GM20000 (cell line): ENCODE data around the gene FGF12.

ENCODE experiments used
- DNase-seq: peaks from one replicate; pipeline ENCODE4 v3.0.0; 2012; ENCODE audit warnings: low spot score
- TF ChIP-seq, protein P1 (sequence below): IDR thresholded peaks from 2 replicates; pipeline ENCODE4 v1.5.1; 2012; ENCODE audit warnings: mild to moderate bottlenecking, control low read depth; ENCODE audit errors: extremely low read depth, missing control alignments

The FGF12 gene

DNA sequence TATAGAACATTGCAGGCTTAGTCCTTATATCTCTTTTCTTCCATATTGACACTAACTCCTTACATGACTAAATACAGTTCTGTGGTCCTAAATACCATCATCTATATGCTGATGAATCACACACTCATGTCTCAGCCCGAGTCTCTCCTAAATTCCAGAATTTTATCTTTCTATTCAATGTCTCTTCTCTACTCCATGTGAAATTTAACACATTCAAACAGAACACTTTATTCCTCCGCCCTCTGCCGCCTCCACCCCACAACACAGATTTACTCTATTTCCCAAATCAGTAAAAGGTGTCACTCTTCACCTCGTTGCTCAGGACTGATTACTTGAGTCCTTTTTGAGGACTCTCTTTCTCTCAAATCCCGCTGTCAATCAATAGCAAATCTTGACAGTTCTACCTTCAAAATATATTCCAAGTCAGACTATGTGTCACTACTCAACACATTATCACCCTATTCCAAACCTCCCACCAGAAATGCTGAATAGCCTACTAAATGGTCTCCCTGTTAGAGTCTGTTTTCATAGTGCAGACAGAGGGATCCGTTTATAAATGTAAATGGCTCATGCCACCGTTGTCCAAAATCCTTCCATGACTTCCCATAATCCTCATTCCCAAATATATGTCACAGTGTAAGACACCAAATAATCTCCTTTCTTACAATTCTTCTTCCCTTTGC lies 230.3 kb downstream of the FGF12 start:
- TF ChIP-seq, protein P1, sequence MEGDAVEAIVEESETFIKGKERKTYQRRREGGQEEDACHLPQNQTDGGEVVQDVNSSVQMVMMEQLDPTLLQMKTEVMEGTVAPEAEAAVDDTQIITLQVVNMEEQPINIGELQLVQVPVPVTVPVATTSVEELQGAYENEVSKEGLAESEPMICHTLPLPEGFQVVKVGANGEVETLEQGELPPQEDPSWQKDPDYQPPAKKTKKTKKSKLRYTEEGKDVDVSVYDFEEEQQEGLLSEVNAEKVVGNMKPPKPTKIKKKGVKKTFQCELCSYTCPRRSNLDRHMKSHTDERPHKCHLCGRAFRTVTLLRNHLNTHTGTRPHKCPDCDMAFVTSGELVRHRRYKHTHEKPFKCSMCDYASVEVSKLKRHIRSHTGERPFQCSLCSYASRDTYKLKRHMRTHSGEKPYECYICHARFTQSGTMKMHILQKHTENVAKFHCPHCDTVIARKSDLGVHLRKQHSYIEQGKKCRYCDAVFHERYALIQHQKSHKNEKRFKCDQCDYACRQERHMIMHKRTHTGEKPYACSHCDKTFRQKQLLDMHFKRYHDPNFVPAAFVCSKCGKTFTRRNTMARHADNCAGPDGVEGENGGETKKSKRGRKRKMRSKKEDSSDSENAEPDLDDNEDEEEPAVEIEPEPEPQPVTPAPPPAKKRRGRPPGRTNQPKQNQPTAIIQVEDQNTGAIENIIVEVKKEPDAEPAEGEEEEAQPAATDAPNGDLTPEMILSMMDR, result no peak
- DNase-seq, result no peak

DNA sequence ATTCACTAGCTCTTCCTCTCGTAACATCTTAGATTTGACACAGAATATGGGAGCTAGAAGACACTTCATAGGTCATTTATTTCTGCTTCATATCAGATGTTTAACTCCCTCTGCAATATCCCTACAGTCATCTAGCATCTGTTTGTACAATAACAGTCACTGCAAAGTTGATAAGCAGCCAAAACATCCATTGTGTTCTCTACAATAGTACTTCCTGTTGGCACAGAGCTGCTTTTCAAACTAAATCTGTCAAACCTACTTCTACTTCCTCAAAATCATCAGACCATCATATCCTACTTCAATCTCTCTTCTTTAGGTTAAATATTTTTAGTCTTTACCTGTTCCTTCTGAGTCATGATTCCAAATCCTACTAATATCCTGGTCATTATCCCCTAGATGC lies 233.2 kb downstream of the FGF12 start:
- TF ChIP-seq, protein P1, result no peak
- DNase-seq, result no peak

- DNase-seq, result no peak
- TF ChIP-seq, protein P1, result no peak
Observed at GRCh38 chr3:192490720-192491119, 236.6 kb downstream of the FGF12 start.

GRCh38 chr3:192489579-192489978 lies 237.8 kb downstream of the FGF12 start:
- DNase-seq, result no peak
- TF ChIP-seq, protein P1, result no peak

- DNase-seq, result no peak
- TF ChIP-seq, protein P1, result no peak
Observed at GRCh38 chr3:192487033-192487432, 240.3 kb downstream of the FGF12 start.

DNA sequence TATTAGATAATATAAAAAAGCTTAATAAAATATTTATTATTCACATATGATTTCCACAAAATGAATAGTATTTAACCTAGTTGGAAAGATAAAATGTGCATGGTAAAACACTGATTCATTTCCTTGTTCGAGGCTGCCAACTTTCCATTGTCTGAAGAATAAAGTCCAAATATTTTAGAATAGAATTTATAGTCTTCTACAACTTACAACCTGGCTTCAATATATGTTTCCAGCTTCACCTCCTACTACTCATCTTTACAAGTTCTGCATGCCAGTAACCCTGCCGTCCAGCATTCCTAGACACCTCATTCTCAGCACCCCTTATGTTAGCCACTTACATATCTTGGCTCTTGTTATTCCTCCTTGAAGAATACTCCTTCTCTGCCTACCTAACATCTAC lies 244.5 kb downstream of the FGF12 start:
- DNase-seq, result no peak
- TF ChIP-seq, protein P1, result no peak

- TF ChIP-seq, protein P1, result no peak
- DNase-seq, result no peak
Observed at GRCh38 chr3:192482391-192482790, 244.9 kb downstream of the FGF12 start.
